ENCODE data around the gene CMSS1.
"Not testable (repeated sequence)": the region's sequence is repeated elsewhere in the genome, so short reads cannot be mapped to it uniquely, and the experiment has no call there.

CMSS1 gene

GRCh38 chr3:100093831-100094230 is 276.2 kb downstream of the CMSS1 start:
- ATAC-seq = no peak
- TF ChIP-seq CSDC2 (CRISPR knock-in tag; IDR thresholded peaks at IDR 0.05) (no peak), PPARA (CRISPR knock-in tag; IDR thresholded peaks at IDR 0.05; ENCODE audit: borderline replicate concordance) (no peak), RARB (CRISPR knock-in tag; IDR thresholded peaks at IDR 0.05) (no peak), TSHZ2 (CRISPR knock-in tag; IDR thresholded peaks at IDR 0.05) (no peak), ZC3H10 (CRISPR knock-in tag; IDR thresholded peaks at IDR 0.05) (no peak), ZNF8 (CRISPR knock-in tag; IDR thresholded peaks at IDR 0.05) (no peak), OSR1 (CRISPR knock-in tag; IDR thresholded peaks at IDR 0.05) (no peak), TOX (CRISPR knock-in tag; IDR thresholded peaks at IDR 0.05; ENCODE audit: borderline replicate concordance) (no peak), ESRRG (CRISPR knock-in tag; IDR thresholded peaks at IDR 0.05) (no peak), CREB5 (CRISPR knock-in tag; IDR thresholded peaks at IDR 0.05; ENCODE audit: low read depth) (no peak), POU6F1 (CRISPR knock-in tag; IDR thresholded peaks at IDR 0.05; ENCODE audit: borderline replicate concordance, low read depth) (no peak), SNAI2 (CRISPR knock-in tag; IDR thresholded peaks at IDR 0.05) (no peak), PATZ1 (CRISPR knock-in tag; IDR thresholded peaks at IDR 0.05; ENCODE audit: borderline replicate concordance) (no peak), ZNF565 (CRISPR knock-in tag; conservative IDR thresholded peaks at IDR 0.05; ENCODE audit: low read depth) (no peak), ZFP30 (CRISPR knock-in tag; IDR thresholded peaks at IDR 0.05) (no peak), CSRNP3 (CRISPR knock-in tag; IDR thresholded peaks at IDR 0.05) (no peak)

GRCh38 chr3:100096286-100096685 is 278.6 kb downstream of the CMSS1 start:
- ATAC-seq = not testable (repeated sequence)

GRCh38 chr3:100096866-100097265 is 279.2 kb downstream of the CMSS1 start:
- TF ChIP-seq PATZ1 (CRISPR knock-in tag; IDR thresholded peaks at IDR 0.05; ENCODE audit: borderline replicate concordance) = no peak
- no peak for TF ChIP-seq TCF4 (CRISPR knock-in tag; IDR thresholded peaks at IDR 0.05; ENCODE audit: borderline replicate concordance)
- TF ChIP-seq CSRNP3 (CRISPR knock-in tag; IDR thresholded peaks at IDR 0.05) = no peak
- TF ChIP-seq OSR1 (CRISPR knock-in tag; IDR thresholded peaks at IDR 0.05) = no peak
- TF ChIP-seq RARB (CRISPR knock-in tag; IDR thresholded peaks at IDR 0.05) = no peak
- TF ChIP-seq ARNTL (CRISPR knock-in tag; IDR thresholded peaks at IDR 0.05; ENCODE audit: borderline replicate concordance, low read depth) = no peak
- ATAC-seq = no peak

Measured in SK-N-SH treated with all-trans-retinoic acid at 6 μM for 48 hours (cell line).